Ishikawa (cell line): Measurements from ENCODE around the gene BRD7.

ENCODE experiments used
- CEBPB ChIP-seq: IDR thresholded peaks from 2 replicates; pipeline ENCODE4 v1.6.1; 2012
- CREB1 ChIP-seq: IDR thresholded peaks from 2 replicates; pipeline ENCODE4 v1.6.1; 2012; ENCODE audit warnings: low read depth
- EP300 ChIP-seq: IDR thresholded peaks from 2 replicates; pipeline ENCODE4 v1.6.1; 2012; ENCODE audit warnings: borderline replicate concordance
- MAX ChIP-seq: IDR thresholded peaks from 2 replicates; pipeline ENCODE4 v1.6.1; 2012
- NFIC ChIP-seq: IDR thresholded peaks from 2 replicates; pipeline ENCODE4 v1.6.1; 2012
- RAD21 ChIP-seq: IDR thresholded peaks from 2 replicates; pipeline ENCODE4 v1.6.1; 2012; ENCODE audit warnings: low read depth
- TEAD4 ChIP-seq: IDR thresholded peaks from 2 replicates; pipeline ENCODE4 v1.6.1; 2012

- TF ChIP-seq NFIC (no peak), CREB1 (no peak), RAD21 (no peak), CEBPB (no peak), EP300 (no peak), MAX (no peak), TEAD4 (no peak)
Observed at GRCh38 chr16:50318796-50319578, 49.8 kb downstream of the BRD7 start.
